M059J (cell line): ENCODE results near the gene BRSK1. TPM values are rescaled to one million over a fixed set of nuclear protein-coding genes. Genes with fewer than 3 reads are reported as not detected.
A peak's percentile ranks its signal among the peaks of the same experiment; 100 is the strongest.

ENCODE experiments used
- DNase-seq: peaks from one replicate; pipeline ENCODE4 v3.0.0-alpha.2; 2012; ENCODE audit warnings: low read depth
- total RNA-seq: library from RNA; depleted of rRNA; stranded (reverse); fragments of >200 nt; shearing (Covaris generic); gene quantifications from 2 replicates; pipeline ENCODE4 v1.2.3, GENCODE V29; 2014

Gene BRSK1
- total RNA-seq, 1 experiment from 2014 or later = 2.7 TPM

DNA sequence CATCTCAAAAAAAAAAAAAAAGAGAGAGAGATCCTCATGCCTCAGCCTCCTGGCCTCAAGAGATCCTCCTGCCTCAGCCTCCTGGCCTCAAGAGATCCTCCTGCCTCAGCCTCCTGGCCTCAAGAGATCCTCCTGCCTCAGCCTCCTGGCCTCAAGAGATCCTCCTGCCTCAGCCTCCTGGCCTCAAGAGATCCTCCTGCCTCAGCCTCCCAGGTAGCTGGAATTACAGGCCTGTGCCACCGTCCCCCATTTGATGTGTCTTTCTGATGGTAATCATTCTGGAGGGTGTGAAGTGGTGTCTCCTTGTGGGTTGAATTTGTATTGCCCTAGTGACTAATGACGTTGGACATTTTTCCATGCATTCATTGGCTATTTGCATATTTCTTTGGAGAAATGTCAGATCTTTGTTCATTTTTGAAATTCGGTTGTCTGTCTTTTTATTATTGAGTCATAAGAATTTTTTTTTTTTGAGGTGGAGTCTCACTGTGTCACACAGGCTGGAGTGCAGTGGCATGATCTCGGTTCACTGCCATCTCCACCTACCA lies 45.0 kb downstream of the BRSK1 start:
- peak; percentile 43 for DNase-seq

DNA sequence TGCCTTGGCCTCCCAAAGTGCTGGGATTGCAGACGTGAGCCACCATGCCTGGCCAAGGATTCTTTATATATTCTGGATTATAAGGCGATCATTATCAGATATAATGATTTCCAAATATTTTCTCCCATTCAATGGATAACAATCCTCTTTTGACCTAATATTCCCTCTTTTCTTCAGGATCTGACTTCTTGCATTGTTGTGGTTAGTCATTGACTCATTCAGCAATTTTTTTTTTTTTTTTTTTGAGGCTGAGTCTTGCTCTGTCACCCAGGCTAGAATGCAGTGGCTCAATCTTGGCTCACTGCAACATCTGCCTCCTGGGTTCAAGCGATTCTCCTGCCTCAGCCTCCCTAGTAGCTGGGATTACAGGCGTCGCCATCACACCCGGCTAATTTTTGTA lies 46.0 kb downstream of the BRSK1 start:
- peak; percentile 57 for DNase-seq

GRCh38 chr19:55333870-55334269 lies 50.1 kb downstream of the BRSK1 start:
- no peak for DNase-seq

- DNase-seq = peak; percentile 56
These were observed 52.3 kb downstream of the BRSK1 start for GRCh38 chr19:55336101-55336500.

DNA sequence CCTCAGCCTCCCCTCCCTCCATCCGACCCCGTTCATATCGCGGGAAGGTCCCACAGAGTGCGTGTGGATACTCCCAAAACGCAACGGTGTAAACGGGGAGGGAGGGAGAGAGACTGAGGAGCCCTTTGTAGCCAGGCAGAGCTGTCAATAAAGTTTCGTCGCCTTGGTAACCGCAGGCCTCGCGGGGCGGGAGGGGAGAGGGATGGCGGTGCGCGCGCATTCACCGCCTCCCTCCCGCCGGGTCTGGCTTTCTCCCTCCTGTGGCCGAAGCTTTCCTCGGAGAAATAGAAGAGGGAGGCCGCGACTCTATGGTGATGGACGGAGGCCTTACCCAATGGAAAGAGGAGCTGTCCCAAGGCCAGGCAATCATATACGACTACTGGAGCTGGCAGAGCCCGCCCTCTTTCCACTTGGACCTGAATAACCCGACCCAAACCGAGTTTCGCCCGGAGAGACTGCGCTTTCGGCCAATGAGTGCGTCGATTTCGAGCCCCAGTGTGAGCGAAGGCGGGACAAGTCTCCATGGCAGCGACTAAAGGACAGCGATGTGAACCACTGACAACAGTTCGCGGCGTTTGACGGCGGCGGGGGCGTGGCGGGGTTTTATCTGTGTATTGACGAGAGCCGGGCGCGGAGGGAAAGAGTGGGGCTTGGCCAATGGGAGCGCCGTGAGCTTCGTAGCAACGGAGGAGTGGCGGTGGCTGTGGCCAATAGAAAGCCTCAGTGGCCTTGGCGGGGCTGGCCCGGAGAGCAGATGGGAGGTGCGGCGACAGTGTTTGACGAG lies 55.5 kb downstream of the BRSK1 start, which contains the start of gene KMT5C:
TSS of gene KMT5C (plus strand) at position 772 of the 784 bp plus-strand sequence. CDS start 2,061 bp downstream, outside the sequence.
- peak; percentile 100 for DNase-seq

DNA sequence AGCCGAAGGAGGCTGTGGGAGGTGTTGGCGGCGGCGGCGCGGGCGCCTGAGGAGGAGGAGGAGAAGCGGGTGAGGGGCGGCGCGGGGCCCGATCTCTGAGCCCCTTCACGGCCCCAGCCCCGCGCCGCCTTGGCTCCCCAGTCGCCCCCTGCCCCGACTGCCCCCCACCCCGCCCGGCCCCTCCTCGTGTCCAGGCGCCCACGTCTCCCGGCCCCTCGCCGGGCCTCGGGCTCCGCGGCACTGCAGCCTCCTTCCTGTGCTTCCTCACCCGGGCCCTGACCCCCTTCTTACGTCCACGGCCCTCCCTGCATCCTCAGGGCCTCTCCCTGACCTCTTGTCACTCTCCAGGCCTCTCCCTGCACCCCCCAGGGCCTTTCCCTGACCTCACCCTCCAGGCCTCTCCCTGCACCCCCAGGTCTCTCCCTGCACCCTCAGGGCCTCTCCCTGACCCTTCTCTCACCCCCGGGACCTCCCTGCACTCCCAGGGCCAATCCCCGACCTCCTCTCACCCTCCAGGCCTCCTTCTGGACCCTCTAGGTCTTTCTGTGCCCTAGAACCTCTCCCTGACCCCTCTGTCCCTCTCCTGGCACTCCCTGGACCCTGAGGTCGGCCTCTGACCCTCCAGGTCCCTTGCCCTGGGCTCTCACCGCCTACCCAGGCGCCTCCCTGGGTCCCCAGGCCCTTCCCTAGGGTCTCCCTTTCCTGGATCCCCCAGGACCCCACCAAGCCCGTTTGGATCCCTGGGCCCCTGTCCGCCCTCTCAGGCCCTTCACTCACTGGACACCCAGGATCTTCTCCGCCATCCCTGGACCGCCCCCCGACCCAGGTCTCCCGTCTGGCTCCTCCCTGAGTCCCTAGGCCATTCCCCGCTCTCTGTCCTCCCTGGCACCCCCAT lies 56.3 kb downstream of the BRSK1 start:
- DNase-seq = peak; percentile 25

DNA sequence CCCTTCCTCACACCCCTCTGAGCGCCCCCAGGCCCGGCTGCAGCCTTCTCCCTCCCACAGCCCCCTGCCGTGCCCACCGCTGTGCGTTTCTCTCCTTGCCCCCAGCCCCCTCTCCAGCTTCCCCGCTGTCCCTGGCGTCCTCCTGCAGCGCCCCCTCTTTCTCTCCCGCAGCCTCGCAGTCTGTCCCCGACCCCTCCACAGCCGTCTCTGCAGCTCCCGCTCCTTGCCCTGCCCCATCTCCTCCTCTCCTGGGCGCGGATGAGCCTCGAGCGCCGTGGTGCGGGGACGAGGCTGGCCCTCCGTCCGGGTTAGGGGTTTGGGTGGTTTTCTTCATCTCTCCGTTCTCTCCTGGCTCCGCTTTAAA lies 57.0 kb downstream of the BRSK1 start:
- DNase-seq = no peak

- DNase-seq = peak; percentile 55
These were observed 57.4 kb downstream of the BRSK1 start for GRCh38 chr19:55341171-55341588.

GRCh38 chr19:55341595-55342531 lies 58.1 kb downstream of the BRSK1 start:
- no peak for DNase-seq

- peak; percentile 45 for DNase-seq
These were observed 60.6 kb downstream of the BRSK1 start for GRCh38 chr19:55344444-55344843.

GRCh38 chr19:55345101-55345817 lies 61.5 kb downstream of the BRSK1 start:
- no peak for DNase-seq

- no peak for DNase-seq
These were observed 62.3 kb downstream of the BRSK1 start for GRCh38 chr19:55345818-55346724.

GRCh38 chr19:55346725-55347441 lies 63.1 kb downstream of the BRSK1 start:
- no peak for DNase-seq

DNA sequence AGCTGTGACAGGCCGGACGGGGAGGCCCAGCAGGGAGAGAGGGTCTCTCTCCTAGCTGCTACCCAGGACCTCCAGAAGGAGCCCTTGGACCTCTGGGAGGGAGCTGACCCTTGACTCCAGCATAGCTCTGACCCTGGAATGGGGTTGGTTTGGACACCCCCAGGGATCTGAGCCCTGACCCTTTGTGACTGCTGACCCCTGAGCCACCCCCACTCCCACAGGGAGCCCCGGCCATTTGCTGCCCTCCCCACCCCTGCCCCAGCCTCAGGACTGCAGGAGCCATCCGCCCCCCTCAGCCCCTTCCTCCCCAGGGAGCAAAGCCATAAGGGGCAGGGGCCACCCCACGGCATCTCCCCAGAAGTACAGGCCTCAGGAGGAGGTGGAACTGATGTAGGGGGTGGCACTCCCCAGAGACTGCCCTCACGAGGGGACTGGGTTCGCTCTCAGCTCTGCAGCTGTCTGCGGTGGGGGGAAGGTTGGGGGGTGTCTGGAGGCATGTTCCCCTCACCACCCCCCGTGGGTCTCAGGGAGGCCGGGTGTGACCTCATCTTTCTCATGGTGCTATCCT lies 63.7 kb downstream of the BRSK1 start:
- DNase-seq = no peak

- DNase-seq = no peak
These were observed 64.7 kb downstream of the BRSK1 start for GRCh38 chr19:55348317-55349034.

DNA sequence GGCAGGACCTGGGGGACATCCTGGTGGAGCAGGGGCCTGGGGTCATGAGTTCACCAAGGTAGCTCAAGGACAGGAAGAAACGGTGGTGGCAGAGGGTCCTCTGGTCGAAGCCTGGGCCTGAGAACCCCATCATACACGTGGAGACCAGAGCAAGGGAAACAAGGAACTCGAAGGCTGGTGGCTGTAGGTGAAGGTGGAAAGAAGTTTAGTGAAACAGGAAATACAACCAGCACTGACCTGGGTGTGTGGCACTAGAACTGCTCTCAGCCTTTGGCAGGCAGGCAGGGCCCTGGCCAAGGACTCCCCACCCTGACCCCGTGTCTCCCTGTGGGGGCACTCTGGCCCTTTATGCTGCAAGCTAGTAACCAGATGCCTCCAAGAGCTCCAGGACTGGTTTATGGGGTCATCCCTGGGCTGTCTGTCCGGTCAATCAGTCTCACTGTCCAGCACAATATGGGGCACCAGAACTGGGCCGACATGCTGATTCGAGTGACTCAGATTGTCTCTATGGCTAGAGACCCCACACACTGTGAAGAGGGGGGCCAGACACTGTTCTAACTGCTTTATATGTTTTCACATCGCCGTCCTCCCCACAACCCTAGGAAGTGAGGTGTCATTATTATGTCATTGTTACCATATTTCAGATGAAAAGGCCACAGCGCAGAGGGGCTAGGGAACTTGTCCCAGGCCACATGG lies 67.0 kb downstream of the BRSK1 start:
- no peak for DNase-seq

DNA sequence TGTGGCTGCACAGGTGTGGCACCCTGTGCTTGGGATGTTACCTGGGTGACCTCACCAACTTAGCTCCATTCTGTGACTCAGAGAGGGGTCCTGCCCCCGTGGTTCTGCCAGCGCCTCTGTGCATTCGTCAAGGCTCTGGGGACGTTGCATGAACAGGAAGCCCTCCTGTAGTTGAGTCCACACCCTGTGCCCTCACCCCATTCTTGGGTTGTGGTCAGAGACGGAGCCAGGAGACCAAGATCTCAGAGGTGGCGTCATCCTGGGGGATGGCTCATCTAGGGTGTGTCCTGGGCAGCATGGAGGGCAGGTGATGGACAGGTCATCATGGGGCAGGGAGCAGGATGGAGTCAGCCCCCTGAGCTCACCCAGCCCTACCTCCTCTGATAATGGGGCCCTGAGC lies 68.2 kb downstream of the BRSK1 start:
- peak; percentile 70 for DNase-seq
